HCT116 (cell line): ENCODE results near the gene SCN8A. TPM values are rescaled to one million over a fixed set of nuclear protein-coding genes. Genes with fewer than 3 reads are reported as not detected.

Experiments
- ATAC-seq: fragments of 200-7000 bp; cut with Tn5 transposase; 2 replicates; pipeline ENCODE4 v1.9.1; 2020; ENCODE audit warnings: mild to moderate bottlenecking, moderate library complexity
- BruUV-seq: library from RNA; stranded (reverse); fragments of 400-500 nt; replicated peaks from 2 replicates; lab custom pipeline; 2021; lab: Mats Ljungman, UMichigan
- CTCF ChIA-PET: fragments of 300-600 bp; sonication (Branson Sonifier 250); formaldehyde crosslinking; loops from one replicate; lab custom pipeline; 2021; ENCODE audit warnings: antibody characterized with exemption; lab: Charles Lee
- POLR2A ChIA-PET: fragments of 300-600, 350-600 bp; sonication (Branson Sonifier 250); formaldehyde crosslinking; loops from one replicate; lab custom pipeline; 2021; ENCODE audit warnings: antibody characterized with exemption; lab: Charles Lee
- RAD21 ChIA-PET, 2 experiments: fragments of 300-600 bp; sonication (Branson Sonifier 250); formaldehyde crosslinking; loops; one replicate each; lab custom pipeline; 2023; ENCODE audit warnings: low total read pairs in 2 of 2; ENCODE audit not compliant: uncharacterized antibody in 2 of 2, unreplicated experiment in 2 of 2, low non-redundant PET in 1 of 2; lab: Charles Lee
- DNase-seq: peaks from one replicate; pipeline ENCODE4 v3.0.0-alpha.2; 2010; ENCODE audit warnings: low read depth, low spot score
- H2AFZ ChIP-seq: fragments of 200-600 bp; shearing (Covaris generic), sonication (generic); 2 replicates; pipeline ENCODE4 v1.6.1; 2017; ENCODE audit warnings: low read depth, mixed run types, mixed read lengths, antibody characterized with exemption, low read length; ENCODE audit not compliant: poor library complexity, severe bottlenecking
- H3K27ac ChIP-seq: 2 replicates; pipeline ENCODE4 v1.5.1; 2012; ENCODE audit warnings: low read depth, low read length
- H3K27me3 ChIP-seq: fragments of 200-600 bp; sonication (generic); 2 replicates; pipeline ENCODE4 v1.6.1; 2016; ENCODE audit warnings: mixed run types, low read length, mixed read lengths; ENCODE audit not compliant: insufficient read depth
- H3K36me3 ChIP-seq, 2 experiments: fragments of 200-500 bp in 1 of 2; fragments of 200-600 bp in 1 of 2; sonication (Bioruptor generic) in 1 of 2; sonication (generic) in 1 of 2; 2 replicates each; pipeline versions ENCODE4 v1.5.1 to v1.6.1; 2014 to 2016; ENCODE audit warnings: low read length in 2 of 2, inconsistent platforms in 1 of 2, mixed read lengths in 1 of 2, mixed run types in 1 of 2; ENCODE audit not compliant: insufficient read depth in 2 of 2, control insufficient read depth in 1 of 2
- H3K4me1 ChIP-seq, 2 experiments: fragments of 200-600 bp in 1 of 2; sonication (generic) in 1 of 2; 2 replicates each; pipeline versions ENCODE4 v1.5.1 to v1.6.1; 2012 to 2017; ENCODE audit warnings: low read length in 2 of 2, inconsistent platforms in 1 of 2, mild to moderate bottlenecking in 1 of 2, mixed read lengths in 1 of 2, mixed run types in 1 of 2, moderate library complexity in 1 of 2; ENCODE audit not compliant: insufficient read depth in 2 of 2, control insufficient read depth in 1 of 2
- H3K4me2 ChIP-seq: fragments of 200-600 bp; sonication (generic); 2 replicates; pipeline ENCODE4 v1.6.1; 2017; ENCODE audit warnings: mixed run types, low read length, mixed read lengths
- H3K4me3 ChIP-seq, 2 experiments: fragments of 200-600 bp in 1 of 2; sonication (generic) in 1 of 2; replicated peaks in 1 of 2; 2 replicates each; pipeline ENCODE4 v1.5.1; 2011 to 2016; ENCODE audit warnings: low read length in 2 of 2, control low read depth in 1 of 2, low read depth in 1 of 2, mild to moderate bottlenecking in 1 of 2, mixed read lengths in 1 of 2, mixed run types in 1 of 2
- H3K79me2 ChIP-seq: fragments of 200-600 bp; sonication (generic); 2 replicates; pipeline ENCODE4 v1.6.1; 2017; ENCODE audit warnings: mild to moderate bottlenecking, mixed run types, low read length, moderate library complexity, mixed read lengths; ENCODE audit not compliant: insufficient read depth
- H3K9ac ChIP-seq: fragments of 200-600 bp; sonication (generic); 2 replicates; pipeline ENCODE4 v1.6.1; 2016; ENCODE audit warnings: low read length, mixed read lengths
- H3K9me2 ChIP-seq: fragments of 200-600 bp; sonication (generic), shearing (Covaris generic); 2 replicates; pipeline ENCODE4 v1.6.1; 2017; ENCODE audit warnings: mixed run types, mild to moderate bottlenecking, moderate library complexity; ENCODE audit not compliant: insufficient read depth
- H3K9me3 ChIP-seq, 2 experiments: fragments of 200-500 bp in 1 of 2; fragments of 200-600 bp in 1 of 2; sonication (Bioruptor generic) in 1 of 2; sonication (generic) in 1 of 2; 2 replicates each; pipeline ENCODE4 v1.6.1; 2014 to 2017; ENCODE audit warnings: low read length in 2 of 2, mixed read lengths in 2 of 2, inconsistent platforms in 1 of 2, low read depth in 1 of 2, mild to moderate bottlenecking in 1 of 2, mixed run types in 1 of 2, moderate library complexity in 1 of 2; ENCODE audit not compliant: control insufficient read depth in 1 of 2, insufficient read depth in 1 of 2
- H4K20me1 ChIP-seq: fragments of 200-600 bp; sonication (generic), shearing (Covaris generic); 2 replicates; pipeline ENCODE4 v1.6.1; 2017; ENCODE audit warnings: mixed run types, mild to moderate bottlenecking, moderate library complexity; ENCODE audit not compliant: insufficient read depth
- CEBPB ChIP-seq: IDR thresholded peaks from 2 replicates; pipeline ENCODE4 v1.6.1; 2012; ENCODE audit warnings: low read depth
- ELF1 ChIP-seq: IDR thresholded peaks from 2 replicates; pipeline ENCODE4 v1.6.1; 2012; ENCODE audit warnings: low read depth, borderline replicate concordance
- EZH2phosphoT487 ChIP-seq: fragments of 200-600 bp; IDR thresholded peaks from 2 replicates; pipeline ENCODE4 v1.6.1; 2018; ENCODE audit warnings: antibody characterized with exemption, borderline replicate concordance
- POLR2A ChIP-seq: IDR thresholded peaks from 2 replicates; pipeline ENCODE4 v1.7.0; 2011; ENCODE audit warnings: borderline replicate concordance; ENCODE audit not compliant: insufficient read depth, insufficient read length; ENCODE audit errors: extremely low read depth
- SIN3A ChIP-seq: IDR thresholded peaks from 2 replicates; pipeline ENCODE4 v1.6.1; 2012; ENCODE audit warnings: low read depth
- SRF ChIP-seq: IDR thresholded peaks from 2 replicates; pipeline ENCODE4 v1.6.1; 2012; ENCODE audit warnings: low read depth
- TCF7L2 ChIP-seq: IDR thresholded peaks from 2 replicates; pipeline ENCODE4 v1.7.0; 2011; ENCODE audit warnings: borderline replicate concordance, inconsistent platforms; ENCODE audit not compliant: insufficient read depth, insufficient read length; ENCODE audit errors: extremely low read depth
- ZNF274 ChIP-seq: fragments of 200-500 bp; sonication (Bioruptor generic); IDR thresholded peaks from 2 replicates; pipeline ENCODE4 v1.6.1; 2014; ENCODE audit warnings: mild to moderate bottlenecking, low read depth, low read length, inconsistent platforms
- intact Hi-C: fragments of 100-400 bp; cut with micrococcal nuclease; formaldehyde crosslinking; loops from 2 replicates; pipeline ENCODE4 v1.10.0; 2022
- total RNA-seq: library from RNA; stranded (reverse); gene quantifications from one replicate; pipeline ENCODE4 v1.2.1, GENCODE V29; 2021; ENCODE audit not compliant: unreplicated experiment
- TF ChIP-seq, protein P1 (sequence below): IDR thresholded peaks from 2 replicates; pipeline ENCODE4 v1.6.1; 2012
- TF ChIP-seq, protein P2 (sequence below): IDR thresholded peaks from 2 replicates; pipeline ENCODE4 v1.6.1; 2012; ENCODE audit warnings: low read depth
- TF ChIP-seq, protein P3 (sequence below): IDR thresholded peaks from 2 replicates; pipeline ENCODE4 v1.6.1; 2011; ENCODE audit warnings: mild to moderate bottlenecking, low read length, moderate library complexity; ENCODE audit not compliant: insufficient replicate concordance; ENCODE audit errors: extremely low read depth

The SCN8A gene
- total RNA-seq, 1 experiment from 2014 or later: 7.1 TPM

DNA sequence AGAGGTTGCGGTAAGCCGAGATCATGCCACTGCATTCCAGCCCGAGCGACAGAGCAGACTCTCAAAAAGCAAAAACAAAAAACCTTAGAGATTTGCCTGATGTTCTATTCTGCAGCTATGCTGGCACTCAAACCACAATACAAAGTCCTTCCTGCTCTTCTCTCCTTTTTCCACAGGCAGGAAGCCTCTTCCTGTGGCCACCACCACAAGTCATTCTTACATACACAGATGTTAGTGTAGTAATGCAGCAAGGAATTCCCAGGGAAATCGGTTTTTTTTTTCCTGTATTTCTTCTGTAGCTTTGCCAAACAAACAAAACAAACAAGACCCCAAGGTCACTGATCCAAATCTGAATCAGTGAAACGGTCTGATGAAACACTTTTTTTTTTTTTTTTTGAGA is 153.2 kb downstream of the SCN8A start (continued):
- no peak for TF ChIP-seq CEBPB
- TF ChIP-seq ZNF274: no peak
- no peak for TF ChIP-seq SIN3A

DNA sequence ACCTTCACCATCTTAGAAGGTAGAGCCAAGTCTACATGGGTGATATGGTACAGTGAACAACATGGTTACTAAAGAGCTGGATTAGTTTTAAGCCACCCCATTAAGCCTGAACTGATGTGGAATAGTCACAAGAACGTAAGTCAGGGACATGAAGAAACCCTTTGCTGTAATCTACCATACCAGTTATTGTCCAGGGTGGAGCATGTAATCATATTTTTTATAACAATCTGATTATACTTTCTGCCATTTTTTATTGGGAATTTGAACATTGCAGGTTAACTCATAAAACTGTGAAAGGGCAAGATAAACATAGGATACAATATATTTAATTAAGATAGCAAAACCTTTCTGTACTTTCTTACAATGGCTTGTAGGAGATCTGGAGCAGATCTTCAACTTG is 153.9 kb downstream of the SCN8A start:
- TF ChIP-seq TCF7L2 (no peak), POLR2A (no peak), SIN3A (no peak), ZNF274 (no peak), CEBPB (no peak), EZH2phosphoT487 (no peak), SRF (no peak), ELF1 (no peak)
- TF ChIP-seq, protein P1, sequence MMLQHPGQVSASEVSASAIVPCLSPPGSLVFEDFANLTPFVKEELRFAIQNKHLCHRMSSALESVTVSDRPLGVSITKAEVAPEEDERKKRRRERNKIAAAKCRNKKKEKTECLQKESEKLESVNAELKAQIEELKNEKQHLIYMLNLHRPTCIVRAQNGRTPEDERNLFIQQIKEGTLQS: no peak
- TF ChIP-seq, protein P2, sequence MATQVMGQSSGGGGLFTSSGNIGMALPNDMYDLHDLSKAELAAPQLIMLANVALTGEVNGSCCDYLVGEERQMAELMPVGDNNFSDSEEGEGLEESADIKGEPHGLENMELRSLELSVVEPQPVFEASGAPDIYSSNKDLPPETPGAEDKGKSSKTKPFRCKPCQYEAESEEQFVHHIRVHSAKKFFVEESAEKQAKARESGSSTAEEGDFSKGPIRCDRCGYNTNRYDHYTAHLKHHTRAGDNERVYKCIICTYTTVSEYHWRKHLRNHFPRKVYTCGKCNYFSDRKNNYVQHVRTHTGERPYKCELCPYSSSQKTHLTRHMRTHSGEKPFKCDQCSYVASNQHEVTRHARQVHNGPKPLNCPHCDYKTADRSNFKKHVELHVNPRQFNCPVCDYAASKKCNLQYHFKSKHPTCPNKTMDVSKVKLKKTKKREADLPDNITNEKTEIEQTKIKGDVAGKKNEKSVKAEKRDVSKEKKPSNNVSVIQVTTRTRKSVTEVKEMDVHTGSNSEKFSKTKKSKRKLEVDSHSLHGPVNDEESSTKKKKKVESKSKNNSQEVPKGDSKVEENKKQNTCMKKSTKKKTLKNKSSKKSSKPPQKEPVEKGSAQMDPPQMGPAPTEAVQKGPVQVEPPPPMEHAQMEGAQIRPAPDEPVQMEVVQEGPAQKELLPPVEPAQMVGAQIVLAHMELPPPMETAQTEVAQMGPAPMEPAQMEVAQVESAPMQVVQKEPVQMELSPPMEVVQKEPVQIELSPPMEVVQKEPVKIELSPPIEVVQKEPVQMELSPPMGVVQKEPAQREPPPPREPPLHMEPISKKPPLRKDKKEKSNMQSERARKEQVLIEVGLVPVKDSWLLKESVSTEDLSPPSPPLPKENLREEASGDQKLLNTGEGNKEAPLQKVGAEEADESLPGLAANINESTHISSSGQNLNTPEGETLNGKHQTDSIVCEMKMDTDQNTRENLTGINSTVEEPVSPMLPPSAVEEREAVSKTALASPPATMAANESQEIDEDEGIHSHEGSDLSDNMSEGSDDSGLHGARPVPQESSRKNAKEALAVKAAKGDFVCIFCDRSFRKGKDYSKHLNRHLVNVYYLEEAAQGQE: no peak
- TF ChIP-seq, protein P3, sequence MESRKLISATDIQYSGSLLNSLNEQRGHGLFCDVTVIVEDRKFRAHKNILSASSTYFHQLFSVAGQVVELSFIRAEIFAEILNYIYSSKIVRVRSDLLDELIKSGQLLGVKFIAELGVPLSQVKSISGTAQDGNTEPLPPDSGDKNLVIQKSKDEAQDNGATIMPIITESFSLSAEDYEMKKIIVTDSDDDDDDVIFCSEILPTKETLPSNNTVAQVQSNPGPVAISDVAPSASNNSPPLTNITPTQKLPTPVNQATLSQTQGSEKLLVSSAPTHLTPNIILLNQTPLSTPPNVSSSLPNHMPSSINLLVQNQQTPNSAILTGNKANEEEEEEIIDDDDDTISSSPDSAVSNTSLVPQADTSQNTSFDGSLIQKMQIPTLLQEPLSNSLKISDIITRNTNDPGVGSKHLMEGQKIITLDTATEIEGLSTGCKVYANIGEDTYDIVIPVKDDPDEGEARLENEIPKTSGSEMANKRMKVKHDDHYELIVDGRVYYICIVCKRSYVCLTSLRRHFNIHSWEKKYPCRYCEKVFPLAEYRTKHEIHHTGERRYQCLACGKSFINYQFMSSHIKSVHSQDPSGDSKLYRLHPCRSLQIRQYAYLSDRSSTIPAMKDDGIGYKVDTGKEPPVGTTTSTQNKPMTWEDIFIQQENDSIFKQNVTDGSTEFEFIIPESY: no peak
- Histone ChIP-seq H3K4me1 (no peaks in the 10 kb centered on the region), H3K4me3 (no peak overlapping the region), H3K9me2 (no peaks in the 10 kb centered on the region), H2AFZ (no peak overlapping the region), H3K36me3 (no peaks in the 10 kb centered on the region), H3K9ac (no peak overlapping the region), H3K4me2 (no peak overlapping the region), H3K9me3 (no peaks in the 10 kb centered on the region), H4K20me1 (no peaks in the 10 kb centered on the region), H3K27ac (no peak overlapping the region), H3K27me3 (no peaks in the 10 kb centered on the region), H3K79me2 (no peaks in the 10 kb centered on the region)
- RAD21 ChIA-PET: no interaction called here
- intact Hi-C loops: no loop called here
- POLR2A ChIA-PET: no interaction called here
- no TSS peak for BruUV-seq
- CTCF ChIA-PET: interaction anchor here (0.7 kb wide), 1 partner anchor 13 kb away, joined by 3 read pairs; no protein-coding TSS in a partner anchor
- no peak for ATAC-seq
- no peak for DNase-seq
